ENCODE results near the gene MEAK7.

MEAK7 gene

GRCh38 chr16:84483882-84484565 is 20.4 kb downstream of the MEAK7 start:
- DNase-seq (ENCODE audit: low read depth in 2 of 2): no peak
- TF ChIP-seq CTCF (IDR thresholded peaks at IDR 0.05; ENCODE audit: low read depth, low read length): no peak
- no peak overlapping the region for H3K4me3 ChIP-seq (replicated peaks in 1 of 2; ENCODE audit: low read depth in 2 of 2, low read length in 2 of 2)

- TF ChIP-seq CTCF (IDR thresholded peaks at IDR 0.05; ENCODE audit: low read depth, low read length): no peak
- no peak overlapping the region for H3K4me3 ChIP-seq (replicated peaks in 1 of 2; ENCODE audit: low read depth in 2 of 2, low read length in 2 of 2)
- no peak for DNase-seq (ENCODE audit: low read depth in 2 of 2)
These were observed 21.2 kb downstream of the MEAK7 start for GRCh38 chr16:84482951-84483881.

- no peak for TF ChIP-seq CTCF (IDR thresholded peaks at IDR 0.05; ENCODE audit: low read depth, low read length)
- DNase-seq (ENCODE audit: low read depth in 2 of 2): no peak
- no peak overlapping the region for H3K4me3 ChIP-seq (replicated peaks in 1 of 2; ENCODE audit: low read depth in 2 of 2, low read length in 2 of 2)
These were observed 22.2 kb downstream of the MEAK7 start for GRCh38 chr16:84482001-84482891.

GRCh38 chr16:84481051-84481735 is 23.3 kb downstream of the MEAK7 start:
- H3K4me3 ChIP-seq (replicated peaks in 1 of 2; ENCODE audit: low read depth in 2 of 2, low read length in 2 of 2): no peak overlapping the region
- no peak for TF ChIP-seq CTCF (IDR thresholded peaks at IDR 0.05; ENCODE audit: low read depth, low read length)
- no peak for DNase-seq (ENCODE audit: low read depth in 2 of 2)

- no peak overlapping the region for H3K4me3 ChIP-seq (replicated peaks in 1 of 2; ENCODE audit: low read depth in 2 of 2, low read length in 2 of 2)
- TF ChIP-seq CTCF (IDR thresholded peaks at IDR 0.05; ENCODE audit: low read depth, low read length): no peak
- DNase-seq (ENCODE audit: low read depth in 2 of 2): no peak
These were observed 24.6 kb downstream of the MEAK7 start for GRCh38 chr16:84479716-84480450.

Data from cardiac fibroblast (primary cell).